Heart left ventricle (tissue), 16 donors: Measurements from ENCODE around the gene ZFP36. TPM values are rescaled to one million over a fixed set of nuclear protein-coding genes. Genes with fewer than 3 reads are reported as not detected.

ENCODE experiments used
- ATAC-seq, 4 donors: fragments of 200-7000 bp; cut with Tn5 transposase; one replicate each; pipeline ENCODE4 v1.9.1; 2020 to 2022; ENCODE audit warnings: moderate library complexity in 4 of 4, mild to moderate bottlenecking in 3 of 4, moderate number of reproducible peaks in 1 of 4
- DNase-seq, 5 donors: peaks; one replicate each; pipeline ENCODE4 v3.0.0-alpha.2; 2020
- H3K27ac ChIP-seq, 12 donors: fragments of 200-600 bp; sonication (generic) in 4 of 12; one replicate each; pipeline versions ENCODE4 v1.5.0 to v1.8.0; 2016 to 2022; ENCODE audit warnings: mild to moderate bottlenecking in 2 of 12
- H3K27me3 ChIP-seq, 9 donors: fragments of 200-600 bp; sonication (generic) in 2 of 9; one replicate each; pipeline versions ENCODE4 v1.5.1 to v1.8.0; 2016 to 2022; ENCODE audit warnings: mild to moderate bottlenecking in 3 of 9
- H3K36me3 ChIP-seq, 9 donors: fragments of 200-600 bp; sonication (generic) in 2 of 9; one replicate each; pipeline versions ENCODE4 v1.5.0 to v1.8.0; 2018 to 2022; ENCODE audit warnings: mild to moderate bottlenecking in 2 of 9
- H3K4me1 ChIP-seq, 12 donors: fragments of 200-600 bp; sonication (generic) in 4 of 12; one replicate each; pipeline versions ENCODE4 v1.5.0 to v1.8.0; 2016 to 2022; ENCODE audit warnings: mild to moderate bottlenecking in 3 of 12
- H3K4me3 ChIP-seq, 12 donors: fragments of 200-600 bp; sonication (generic) in 4 of 12; one replicate each; pipeline versions ENCODE4 v1.5.0 to v1.8.0; 2017 to 2022; ENCODE audit warnings: mild to moderate bottlenecking in 9 of 12, moderate library complexity in 4 of 12
- H3K9me3 ChIP-seq, 12 donors: fragments of 200-600 bp; sonication (generic) in 4 of 12; one replicate each; pipeline versions ENCODE4 v1.5.0 to v1.8.0; 2016 to 2022; ENCODE audit warnings: mild to moderate bottlenecking in 1 of 12
- CTCF ChIP-seq, 12 donors: fragments of 200-600 bp; sonication (generic) in 4 of 12; IDR thresholded peaks; one replicate each; pipeline versions ENCODE4 v1.5.0 to v1.8.0; 2018 to 2022; ENCODE audit warnings: antibody characterized with exemption in 12 of 12, mild to moderate bottlenecking in 5 of 12
- POLR2A ChIP-seq, 2 donors: fragments of 450-650 bp; IDR thresholded peaks; one replicate each; pipeline ENCODE4 v1.6.1; 2017; ENCODE audit warnings: antibody characterized with exemption in 2 of 2, mild to moderate bottlenecking in 2 of 2, moderate library complexity in 2 of 2
- WGBS, 4 donors: extraction: QIAGEN DNeasy Blood & Tissue Kit in 2 of 4; methylation state at CpG; one replicate each; pipeline versions ENCODE4 v1.1.5 to v1.1.7; 2013 to 2018; 5-methylcytosine and 5-hydroxymethylcytosine counted together
- intact Hi-C, 10 donors: fragments of 100-400 bp; cut with DNase I; formaldehyde crosslinking; loops; one replicate each; pipeline versions ENCODE4 v1.11.1 to v1.14.2; 2022
- polyA plus RNA-seq, 2 donors: library from polyadenylated mRNA; stranded (reverse); fragments of 200-250 nt; gene quantifications; one replicate each; pipeline ENCODE4 v1.2.3, GENCODE V29; 2013
- total RNA-seq, 9 donors: library from RNA; depleted of rRNA in 2 of 9; stranded (reverse); fragments of >200 nt in 2 of 9; fragmentation: NEBNext Ultra II Directional in 3 of 9; extraction: Animal tissue kit (Norgen Biotek cat#: 25700) in 3 of 9; gene quantifications; one replicate each; pipeline versions ENCODE4 v1.1.0 to v1.2.4, GENCODE V29; 2016 to 2023
- donor health status: ischemic (EF 13 %, LVEDD 7.1; RV severe dilation, severe dysfunction).
- donor health status: healthy with polysubstance abuse.
- donor health status: DM: no; HTN: yes; CAD: no.
- donor health status: DM: no; HTN: no; CAD: no.
- donor health status: ischemic (EF 25% LVEDD 6.9; RV normal size, moderate dysfunction).
- donor health status: ischemic (EF 25% LVEDD 5.7; RV mildly dilated, moderate dysfunction).
- donor health status: healthy.
- donor health status: DM: yes; HTN: yes; CAD: no.
- donor health status: ischemic (EF 35%, LVEDD 5.7; RV mildly dilated, moderate dysfunction).
- donor health status: nonischemic (EF 11% LVEDD 7.7; RV severe dilation, severe dysfunction).
- donor health status: DM: yes; HTN: yes; CAD: no.
- donor health status: PGD.
- donor health status: ischemic (EF 29% LVEDD 5.4; RV normal size, mild dysfunction).
- donor health status: nonischemic (EF 23%, LVEDD 6.1; RV moderate dilation, normal function).

The ZFP36 gene
- total and polyA plus RNA-seq, 11 donors, result 16.1 to 145 (median 51.1) TPM

- peak overlapping the region; percentile 61 to 100 (median 85) for H3K4me3 ChIP-seq
- peaks cover 0 to 5% (median 0%) of the 10 kb centered on the region in 9 donors for H3K27me3 ChIP-seq
- WGBS, 4 donors, result 1 to 8% (median 2%) methylated on average over 14 to 54 of the region's 54 CpGs
- intact Hi-C loops, result loop anchor here in 7 of 10 donors (2.0 to 10.0 kb wide), 8 partner anchors 17 to 291 kb away; partner anchors contain the start of genes PAK4 (in 2 of the 7), EID2B (in 1 of the 7), RPS16 (in 1 of the 7) and SAMD4B (in 1 of the 7)
- H3K36me3 ChIP-seq, result peaks cover 0 to 33% (median 27%) of the 10 kb centered on the region in 9 donors
- DNase-seq (peak; percentile 84 to 91 (median 88)), ATAC-seq (peak in 2 of 4 donors; percentile 5)
- H3K27ac ChIP-seq, result peak overlapping the region; percentile 74 to 100 (median 99)
- no peak for TF ChIP-seq POLR2A (IDR thresholded peaks at IDR 0.05)
- no peak for TF ChIP-seq CTCF (IDR thresholded peaks at IDR 0.05)
- no peaks in the 10 kb centered on the region for H3K9me3 ChIP-seq
- H3K4me1 ChIP-seq, result peaks cover 7 to 63% (median 35%) of the 10 kb centered on the region in 12 donors
Observed at GRCh38 chr19:39413272-39413910, 6.7 kb downstream of the ZFP36 start.

- TF ChIP-seq POLR2A (IDR thresholded peaks at IDR 0.05), result no peak
- peak in 2 of 12 donors; percentile 9 to 15 for TF ChIP-seq CTCF (IDR thresholded peaks at IDR 0.05)
- WGBS, 4 donors, result 34 to 39% (median 35%) methylated on average over 18 of the region's 18 CpGs
- intact Hi-C loops, result loop anchor here in 7 of 10 donors (2.0 to 10.0 kb wide), 8 partner anchors 17 to 292 kb away; partner anchors contain the start of genes PAK4 (in 2 of the 7), RPS16 (in 2 of the 7), EID2B (in 1 of the 7) and SAMD4B (in 1 of the 7)
- peak overlapping the region; percentile 74 to 100 (median 99) for H3K27ac ChIP-seq
- H3K36me3 ChIP-seq, result peaks cover 0 to 33% (median 29%) of the 10 kb centered on the region in 9 donors
- peaks cover 7 to 59% (median 34%) of the 10 kb centered on the region in 12 donors for H3K4me1 ChIP-seq
- no peaks in the 10 kb centered on the region for H3K9me3 ChIP-seq
- peak overlapping the region; percentile 61 to 100 (median 85) for H3K4me3 ChIP-seq
- DNase-seq, result peak in 1 of 5 donors; percentile 40
- ATAC-seq, result no peak
- peaks cover 0 to 5% (median 0%) of the 10 kb centered on the region in 9 donors for H3K27me3 ChIP-seq
Observed at GRCh38 chr19:39413911-39414608, 7.4 kb downstream of the ZFP36 start.

- peaks cover 0 to 46% (median 37%) of the 10 kb centered on the region in 9 donors for H3K36me3 ChIP-seq
- intact Hi-C loops, result loop anchor here in 3 of 10 donors (2.0 to 10.0 kb wide), 3 partner anchors 19 to 291 kb away; partner anchors contain the start of genes PAK4 (in 2 of the 3), EID2B (in 1 of the 3) and RPS16 (in 1 of the 3)
- peak in 2 of 5 donors; percentile 40 to 56 for DNase-seq
- H3K27ac ChIP-seq, result peak overlapping the region in 10 of 12 donors; percentile 94 to 100 (median 99)
- TF ChIP-seq CTCF (IDR thresholded peaks at IDR 0.05) (no peak), POLR2A (IDR thresholded peaks at IDR 0.05) (no peak)
- peaks cover 0 to 5% (median 0%) of the 10 kb centered on the region in 9 donors for H3K27me3 ChIP-seq
- 58 to 65% (median 61%) methylated on average over 25 to 35 of the region's 35 CpGs for WGBS, 4 donors
- H3K4me3 ChIP-seq, result peak overlapping the region in 11 of 12 donors; percentile 16 to 100 (median 86)
- no peaks in the 10 kb centered on the region for H3K9me3 ChIP-seq
- peaks cover 6 to 55% (median 30%) of the 10 kb centered on the region in 12 donors for H3K4me1 ChIP-seq
- ATAC-seq, result no peak
Observed at GRCh38 chr19:39415111-39416046, 8.7 kb downstream of the ZFP36 start.
